ENCODE results near the gene CLUH.

GRCh38 chr17:2672026-2672425, 39.5 kb downstream of the CLUH start:
- TF ChIP-seq CTCF (IDR thresholded peaks at IDR 0.05) (no peak), POLR2A (IDR thresholded peaks at IDR 0.05) (no peak), EP300 (IDR thresholded peaks at IDR 0.05) (no peak)

Data from ovary (tissue), 3 donors.